HG02571 (cell line): Measurements from ENCODE around the gene CLDN19.
"Not testable (repeated sequence)": the region's sequence is repeated elsewhere in the genome, so short reads cannot be mapped to it uniquely, and the experiment has no call there.

ENCODE experiments used
- ATAC-seq: cut with Tn5 transposase; IDR thresholded peaks from one replicate; pipeline ENCODE4 v1.9.1; 2021; ENCODE audit warnings: mild to moderate bottlenecking, moderate library complexity; ENCODE audit not compliant: unreplicated experiment

Gene CLDN19

GRCh38 chr1:42714441-42714840 is 25.6 kb downstream of the CLDN19 start:
- ATAC-seq = not testable (repeated sequence)

GRCh38 chr1:42713293-42713692 is 26.7 kb downstream of the CLDN19 start:
- no peak for ATAC-seq

DNA sequence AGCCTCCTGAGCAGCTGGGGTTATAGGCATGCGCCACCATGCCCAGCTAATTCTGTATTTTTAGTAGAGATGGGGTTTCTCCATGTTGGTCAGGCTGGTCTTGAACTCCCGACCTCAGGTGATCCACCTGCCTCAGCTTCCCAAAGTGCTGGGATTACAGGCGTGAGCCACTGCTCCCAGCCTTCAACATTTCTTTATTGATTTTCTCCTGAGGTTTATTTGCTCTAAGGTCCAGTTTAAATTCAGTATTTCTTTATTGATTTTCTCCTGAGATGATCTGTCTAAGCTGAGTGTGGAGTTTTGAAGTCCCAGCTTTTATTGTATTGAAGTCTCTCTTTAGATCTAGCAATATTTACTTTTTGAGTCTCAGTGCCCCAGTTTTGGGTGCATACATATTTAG is 27.2 kb downstream of the CLDN19 start:
- not testable (repeated sequence) for ATAC-seq

DNA sequence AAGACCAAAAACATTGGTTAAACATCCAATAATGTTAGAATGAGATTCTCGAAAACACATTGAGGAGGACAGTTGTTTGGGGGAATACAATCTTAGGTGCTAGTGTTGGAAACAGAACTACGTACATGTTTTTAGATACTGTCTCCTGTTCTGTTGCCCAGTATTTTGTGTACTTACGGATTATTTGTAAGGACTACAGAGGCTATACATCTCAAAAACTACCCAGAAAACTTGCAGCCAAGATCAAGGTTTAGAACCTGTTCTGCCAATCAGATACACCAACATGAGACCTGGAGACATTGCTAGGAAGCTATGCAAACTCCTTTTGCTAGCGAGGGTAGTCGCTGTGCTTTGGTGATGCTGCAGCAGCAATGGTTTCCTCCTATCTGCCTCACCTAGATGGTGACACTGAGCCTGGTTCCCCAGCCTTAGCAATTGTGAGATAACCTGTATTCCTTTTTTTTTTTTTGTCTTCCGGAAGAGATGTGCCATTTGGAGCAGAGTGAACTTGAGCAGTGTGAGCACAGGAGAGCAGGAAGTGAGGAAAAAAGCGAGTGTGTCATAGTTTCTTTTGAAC is 36.1 kb downstream of the CLDN19 start:
- no peak for ATAC-seq

- no peak for ATAC-seq
Measured at GRCh38 chr1:42700006-42700405, 40.0 kb downstream of the CLDN19 start.

- no peak for ATAC-seq
Measured at GRCh38 chr1:42698081-42698813, 41.8 kb downstream of the CLDN19 start.

DNA sequence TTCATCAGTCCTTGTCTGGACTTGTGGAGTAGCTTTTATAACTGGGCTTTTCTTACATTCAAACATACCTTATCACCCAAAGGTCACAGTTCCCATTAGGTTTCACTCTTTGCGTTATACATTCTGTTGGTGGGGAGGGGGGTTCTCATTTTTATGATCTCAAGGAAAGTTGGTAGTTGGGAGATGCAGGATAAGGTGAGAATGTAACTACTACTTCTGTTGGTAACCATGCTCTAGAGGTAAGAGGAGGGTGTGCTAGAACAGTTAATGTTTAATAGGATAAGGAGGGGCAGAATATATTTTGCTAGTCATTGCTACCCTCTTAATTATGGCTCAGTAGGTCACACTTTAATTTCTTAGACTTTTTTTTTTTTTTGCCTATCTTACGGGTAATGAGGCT is 47.1 kb downstream of the CLDN19 start:
- ATAC-seq = no peak

DNA sequence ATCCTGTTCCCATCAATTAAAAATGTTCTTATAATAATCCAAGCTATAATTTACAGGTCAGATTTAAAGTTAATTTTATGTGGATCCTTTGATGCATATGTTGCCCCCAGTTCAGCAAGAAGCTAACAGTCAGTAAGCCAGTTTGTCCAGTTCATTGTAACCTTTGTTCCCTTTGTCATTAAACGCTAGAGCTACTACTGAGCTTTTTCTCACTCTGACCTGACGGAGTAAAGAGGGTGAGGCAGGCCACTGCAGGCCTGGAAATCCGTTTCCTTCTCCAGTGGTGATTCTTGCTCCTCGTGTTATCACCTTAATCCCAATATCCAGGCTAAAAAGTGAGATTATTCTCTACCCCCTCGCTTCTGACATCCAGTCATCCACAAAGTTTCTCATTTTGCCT is 47.6 kb downstream of the CLDN19 start:
- no peak for ATAC-seq

- no peak for ATAC-seq
Measured at GRCh38 chr1:42691157-42691498, 48.9 kb downstream of the CLDN19 start.

- ATAC-seq = no peak
Measured at GRCh38 chr1:42690477-42691156, 49.4 kb downstream of the CLDN19 start.

DNA sequence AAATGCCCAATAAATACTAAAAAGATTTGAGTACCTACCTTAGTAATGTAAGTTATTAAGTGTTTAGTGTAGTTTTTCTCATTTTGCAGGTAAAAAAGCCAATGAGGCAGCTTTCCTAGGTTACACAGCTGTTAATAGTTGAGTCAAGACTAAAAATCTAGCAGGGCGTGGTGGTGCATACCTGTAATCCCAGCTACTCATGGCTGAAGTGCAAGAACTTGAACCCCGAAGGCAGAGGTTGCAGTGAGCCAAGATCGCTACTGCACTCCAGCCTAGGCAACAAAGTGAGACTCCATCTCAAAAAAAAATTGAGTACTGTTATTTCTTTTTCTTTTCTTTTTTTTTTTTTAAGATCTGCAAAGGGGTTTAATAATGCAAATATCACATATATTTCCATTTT is 50.1 kb downstream of the CLDN19 start:
- no peak for ATAC-seq

- ATAC-seq = no peak
Measured at GRCh38 chr1:42686418-42686817, 53.6 kb downstream of the CLDN19 start.

GRCh38 chr1:42684139-42684538 is 55.9 kb downstream of the CLDN19 start:
- ATAC-seq = no peak
